Ovary (tissue), 9 donors: Measurements from ENCODE around the gene DIDO1. TPM values are rescaled to one million over a fixed set of nuclear protein-coding genes. Genes with fewer than 3 reads are reported as not detected.

Source experiments
- DNase-seq, 5 donors: peaks; one replicate each; pipeline ENCODE4 v3.0.0-alpha.2; 2019 to 2020
- H3K27ac ChIP-seq, 2 donors: fragments of 200-600 bp; one replicate each; pipeline versions ENCODE4 v1.5.1 to v1.8.0; 2019 to 2022
- H3K27me3 ChIP-seq: fragments of 200-600 bp; one replicate; pipeline ENCODE4 v1.8.0; 2022
- H3K36me3 ChIP-seq: fragments of 200-600 bp; sonication (generic); one replicate; pipeline ENCODE4 v1.5.1; 2019
- H3K4me1 ChIP-seq: one replicate; pipeline ENCODE4 v1.8.1; 2013; ENCODE audit warnings: mild to moderate bottlenecking, moderate library complexity; ENCODE audit not compliant: insufficient read depth
- H3K4me3 ChIP-seq: fragments of 200-600 bp; sonication (generic); one replicate; pipeline ENCODE4 v1.5.1; 2017
- H3K9me3 ChIP-seq, 2 donors: fragments of 200-600 bp in 1 of 2; sonication (generic) in 1 of 2; one replicate each; pipeline versions ENCODE4 v1.5.1 to v1.8.1; 2013 to 2019; ENCODE audit warnings: mild to moderate bottlenecking in 1 of 2, moderate library complexity in 1 of 2
- CTCF ChIP-seq, 3 donors: fragments of 450-650 bp in 2 of 3; fragments of 200-600 bp in 1 of 3; IDR thresholded peaks; one replicate each; pipeline versions ENCODE4 v1.5.1 to v1.8.0; 2016 to 2022; ENCODE audit warnings: antibody characterized with exemption in 3 of 3, mild to moderate bottlenecking in 1 of 3
- EP300 ChIP-seq: sonication (generic); formaldehyde crosslinking; IDR thresholded peaks from one replicate; pipeline ENCODE4 v1.6.1; 2017; ENCODE audit warnings: antibody characterized with exemption
- POLR2A ChIP-seq: fragments of 450-650 bp; IDR thresholded peaks from one replicate; pipeline ENCODE4 v1.6.1; 2017; ENCODE audit warnings: antibody characterized with exemption, mild to moderate bottlenecking, moderate library complexity
- WGBS, 3 donors: extraction: QIAGEN DNeasy Blood & Tissue Kit in 1 of 3; methylation state at CpG; one replicate each; pipeline versions ENCODE4 v1.1.5 to v1.1.7; 2013 to 2017; 5-methylcytosine and 5-hydroxymethylcytosine counted together
- intact Hi-C, 4 donors: fragments of 100-400 bp; cut with DNase I; formaldehyde crosslinking; loops; one replicate each; pipeline versions ENCODE4 v1.11.0 to v1.15.1; 2022 to 2023
- polyA plus RNA-seq, 2 donors: library from polyadenylated mRNA; stranded (reverse); fragments of 200-250 nt in 1 of 2; fragments of 350-450 nt in 1 of 2; fragmentation: Illumina TruSeq in 1 of 2; extraction: RNeasy Lipid Tissue Mini Kit (QIAGEN cat#74804) in 1 of 2; gene quantifications; one replicate each; pipeline ENCODE4 v1.2.3, GENCODE V29; 2013 to 2014
- total RNA-seq, 7 donors: library from RNA; depleted of rRNA in 2 of 7; stranded (reverse); fragments of >200 nt in 2 of 7; fragmentation: NEBNext Ultra II Directional in 3 of 7; extraction: Animal tissue kit (Norgen Biotek cat#: 25700) in 3 of 7; gene quantifications; one replicate each; pipeline versions ENCODE4 v1.1.0 to v1.2.4, GENCODE V29; 2016 to 2023
- donor health status: DM: no; HTN: no; CAD: no; lungs with moderate emphysema.
- donor health status: DM: no; HTN: no; CAD: no.
- donor health status: Bipolar disorder and iron deficiency.
- donor health status: DM: yes; HTN: yes; CAD: no.
- donor health status: DM: no; HTN: no; CAD: no.
- donor health status: DM: yes; HTN: yes; CAD: no.

Gene DIDO1
- total and polyA plus RNA-seq, 9 donors, result 42.9 to 82.2 (median 56.2) TPM

DNA sequence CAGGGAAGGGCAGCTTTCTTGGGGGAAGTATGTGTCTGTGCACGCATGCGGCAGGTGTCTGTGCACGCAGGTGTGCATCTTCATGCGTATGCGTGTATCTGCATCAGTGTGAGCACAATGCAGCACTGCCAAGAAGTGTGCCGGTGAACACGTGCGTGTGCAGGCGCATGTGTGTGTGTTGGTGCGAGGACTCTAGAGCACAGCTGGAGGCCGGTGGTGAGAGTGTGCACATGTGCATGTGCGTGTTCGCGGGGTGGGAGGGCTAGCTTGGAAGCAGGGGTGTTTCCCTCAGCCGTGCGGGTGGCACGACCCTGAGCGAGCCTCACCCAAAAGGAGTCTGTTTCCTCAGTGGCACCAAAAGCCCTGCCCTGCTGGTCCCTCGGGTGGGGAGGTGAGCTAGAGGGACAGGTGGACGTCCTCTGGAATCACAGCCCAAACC lies 33.7 kb upstream of the DIDO1 start:
- Histone ChIP-seq H3K27me3 (no peaks in the 10 kb centered on the region), H3K4me1 (no peaks in the 10 kb centered on the region), H3K4me3 (no peak overlapping the region), H3K27ac (no peak overlapping the region), H3K9me3 (no peaks in the 10 kb centered on the region), H3K36me3 (no peaks in the 10 kb centered on the region)
- TF ChIP-seq POLR2A (no peak), CTCF (IDR thresholded peaks at IDR 0.05) (no peak), EP300 (no peak)
- WGBS, 3 donors, result 87 to 90% (median 88%) methylated on average over 20 of the region's 20 CpGs
- intact Hi-C loops, result no loop called here
- no peak for DNase-seq

DNA sequence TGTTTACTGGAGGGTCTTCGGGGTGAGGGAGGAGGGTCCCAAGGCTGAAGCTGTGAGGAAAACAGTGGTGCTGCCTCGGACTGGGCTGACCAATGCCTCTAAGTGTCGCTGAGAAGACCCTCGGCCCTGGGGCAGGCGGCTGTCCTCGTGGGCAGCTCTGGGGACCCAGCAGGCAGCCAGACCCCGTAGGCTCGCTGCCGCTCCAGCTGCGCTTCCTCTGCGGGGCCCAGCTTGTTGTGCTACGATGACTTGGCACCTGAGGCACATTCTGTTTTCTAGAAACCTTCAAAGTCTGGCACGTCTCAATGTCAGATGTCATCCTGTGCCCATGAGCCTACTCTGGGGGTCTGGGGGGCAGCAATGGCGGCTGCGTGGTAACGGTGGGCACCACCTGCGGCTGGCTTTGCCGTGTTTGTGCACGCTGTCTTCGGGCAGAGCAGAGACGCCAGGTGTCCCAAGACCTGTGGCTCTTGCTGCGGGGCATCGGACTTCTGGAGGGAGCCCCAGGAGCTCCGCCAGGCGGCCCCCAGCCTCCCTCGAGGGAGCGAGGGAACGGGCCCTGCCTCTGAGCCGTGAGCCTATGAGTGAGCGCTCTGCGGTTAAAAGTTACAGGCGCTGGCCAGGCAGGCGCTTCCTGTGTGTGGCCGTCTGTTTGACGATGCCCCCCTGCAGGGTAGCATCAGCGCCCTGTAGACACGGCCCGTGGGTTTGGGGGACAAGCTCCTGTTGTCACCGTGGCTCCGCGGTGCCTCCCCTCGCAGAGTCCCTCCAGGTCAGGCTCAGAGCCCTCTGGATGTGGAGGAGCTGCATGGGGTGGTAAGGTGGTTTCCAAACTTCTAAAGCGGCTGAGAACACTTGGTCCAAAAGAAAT lies 33.0 kb upstream of the DIDO1 start:
- intact Hi-C loops, result no loop called here
- WGBS, 3 donors, result 71 to 84% (median 79%) methylated on average over 37 to 43 of the region's 43 CpGs
- H3K36me3 ChIP-seq, result no peaks in the 10 kb centered on the region
- peaks cover 4% of the 10 kb centered on the region for H3K4me1 ChIP-seq
- DNase-seq, result no peak
- H3K9me3 ChIP-seq, result no peaks in the 10 kb centered on the region
- no peak for TF ChIP-seq CTCF (IDR thresholded peaks at IDR 0.05)
- TF ChIP-seq POLR2A, result no peak
- no peak for TF ChIP-seq EP300
- H3K4me3 ChIP-seq, result no peak overlapping the region
- no peak overlapping the region for H3K27ac ChIP-seq
- no peaks in the 10 kb centered on the region for H3K27me3 ChIP-seq

- 75 to 84% (median 79%) methylated on average over 10 of the region's 10 CpGs for whole genome bisulfite sequencing, 3 donors
- Histone ChIP-seq H3K27ac (no peak overlapping the region), H3K27me3 (no peaks in the 10 kb centered on the region), H3K4me1 (peaks cover 7% of the 10 kb centered on the region), H3K9me3 (no peaks in the 10 kb centered on the region), H3K36me3 (no peaks in the 10 kb centered on the region), H3K4me3 (no peak overlapping the region)
- intact Hi-C loops, result no loop called here
- DNase-seq, result no peak
- no peak for TF ChIP-seq POLR2A
- no peak for TF ChIP-seq EP300
- no peak for TF ChIP-seq CTCF (IDR thresholded peaks at IDR 0.05)
These were observed 32.2 kb upstream of the DIDO1 start for GRCh38 chr20:62958388-62959100.

DNA sequence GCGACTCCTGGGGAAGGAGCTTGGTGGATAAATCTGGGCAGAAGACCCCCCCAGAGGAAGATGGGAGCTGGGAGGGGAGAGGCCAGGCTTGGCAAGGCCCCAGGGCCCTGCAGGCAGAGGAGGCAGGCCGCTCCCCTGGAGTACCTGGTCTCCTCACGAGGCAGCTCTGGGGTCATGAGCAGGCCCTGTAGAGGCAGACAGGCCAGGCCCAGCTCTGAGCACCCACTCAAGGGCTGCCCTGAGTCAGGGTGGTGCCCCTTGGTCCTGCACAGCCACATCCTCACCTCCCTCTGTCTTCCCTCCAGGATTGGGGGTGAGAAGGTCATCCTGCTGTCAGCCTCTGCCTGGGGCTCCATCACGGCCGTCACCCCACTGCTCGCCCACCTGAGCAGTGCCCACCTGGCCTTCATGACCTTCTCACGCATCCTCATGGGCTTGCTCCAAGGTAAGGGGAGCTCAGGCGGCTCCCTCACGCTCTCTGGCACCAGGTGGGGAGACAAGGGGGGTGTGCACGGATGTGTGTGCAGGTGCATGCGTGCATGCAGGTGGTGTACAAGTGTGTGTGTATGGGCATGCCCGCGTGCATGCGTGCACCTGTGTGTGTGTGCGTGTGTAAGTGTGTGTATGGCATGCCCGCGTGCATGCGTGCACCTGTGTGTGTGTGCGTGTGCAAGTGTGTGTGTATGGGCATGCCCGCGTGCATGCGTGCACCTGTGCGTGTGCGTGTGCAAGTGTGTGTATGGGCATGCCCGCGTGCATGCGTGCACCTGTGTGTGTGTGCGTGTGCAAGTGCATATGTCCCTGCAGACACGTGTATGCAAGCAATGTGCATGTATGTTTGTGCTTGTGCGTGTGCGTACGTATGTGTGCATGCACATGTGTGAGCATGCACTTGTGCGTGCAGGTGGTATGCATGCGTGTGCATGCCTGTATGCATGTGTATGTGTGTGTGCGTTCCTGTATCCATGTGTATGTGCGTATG lies 31.1 kb upstream of the DIDO1 start:
- H3K4me3 ChIP-seq, result no peak overlapping the region
- no peaks in the 10 kb centered on the region for H3K36me3 ChIP-seq
- DNase-seq, result no peak
- H3K4me1 ChIP-seq, result peaks cover 19% of the 10 kb centered on the region
- no peaks in the 10 kb centered on the region for H3K27me3 ChIP-seq
- H3K27ac ChIP-seq, result no peak overlapping the region
- 92 to 94% (median 92%) methylated on average over 36 of the region's 36 CpGs for WGBS, 3 donors
- no peaks in the 10 kb centered on the region for H3K9me3 ChIP-seq
- intact Hi-C loops, result no loop called here
- TF ChIP-seq EP300 (no peak), POLR2A (no peak), CTCF (IDR thresholded peaks at IDR 0.05) (no peak)
